ENCODE data around the gene UBE2C. TPM values are rescaled to one million over a fixed set of nuclear protein-coding genes. Genes with fewer than 3 reads are reported as not detected.

The UBE2C gene
- total RNA-seq, 1 experiment from 2014 or later, result 173 TPM

DNA sequence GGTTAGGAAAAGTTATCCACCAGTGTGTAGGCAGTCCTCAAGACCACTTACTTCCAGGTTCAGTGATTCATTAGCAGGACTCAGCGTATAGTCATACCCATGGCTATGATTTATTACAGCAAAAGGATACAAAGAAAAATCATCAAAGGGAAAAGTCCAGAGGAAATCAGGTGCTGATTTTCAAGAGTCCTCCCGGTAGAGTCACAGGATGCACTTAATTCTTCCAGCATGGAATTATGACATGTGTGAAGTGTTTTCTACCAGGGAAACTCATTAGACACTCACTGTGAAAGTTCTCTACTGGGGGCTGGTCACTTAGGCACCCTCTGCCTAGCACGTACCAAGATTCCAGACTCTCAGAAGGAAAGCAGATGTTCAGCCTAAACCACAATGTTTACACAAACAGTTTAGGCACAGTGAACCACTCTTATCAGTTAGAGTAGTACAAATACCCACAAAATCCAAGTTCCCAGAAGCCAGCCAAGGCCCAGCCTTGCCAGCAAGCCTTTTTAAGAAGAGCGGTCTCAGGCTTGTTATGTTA, 31.0 kb upstream of the UBE2C start:
- peaks cover 44% of the 10 kb centered on the region for H3K4me1 ChIP-seq (ENCODE audit: control insufficient read depth, insufficient read depth, low read length)
- peak; percentile 90 for DNase-seq (ENCODE audit: low read depth, low spot score)
- in situ Hi-C loops (cut with HindIII; ENCODE audit: low pct_unique_long_range_greater_than_20kb, low sequenced_read_pairs), result no loop called here
- CTCF ChIA-PET, result no interaction called here
- TF ChIP-seq, protein P1, sequence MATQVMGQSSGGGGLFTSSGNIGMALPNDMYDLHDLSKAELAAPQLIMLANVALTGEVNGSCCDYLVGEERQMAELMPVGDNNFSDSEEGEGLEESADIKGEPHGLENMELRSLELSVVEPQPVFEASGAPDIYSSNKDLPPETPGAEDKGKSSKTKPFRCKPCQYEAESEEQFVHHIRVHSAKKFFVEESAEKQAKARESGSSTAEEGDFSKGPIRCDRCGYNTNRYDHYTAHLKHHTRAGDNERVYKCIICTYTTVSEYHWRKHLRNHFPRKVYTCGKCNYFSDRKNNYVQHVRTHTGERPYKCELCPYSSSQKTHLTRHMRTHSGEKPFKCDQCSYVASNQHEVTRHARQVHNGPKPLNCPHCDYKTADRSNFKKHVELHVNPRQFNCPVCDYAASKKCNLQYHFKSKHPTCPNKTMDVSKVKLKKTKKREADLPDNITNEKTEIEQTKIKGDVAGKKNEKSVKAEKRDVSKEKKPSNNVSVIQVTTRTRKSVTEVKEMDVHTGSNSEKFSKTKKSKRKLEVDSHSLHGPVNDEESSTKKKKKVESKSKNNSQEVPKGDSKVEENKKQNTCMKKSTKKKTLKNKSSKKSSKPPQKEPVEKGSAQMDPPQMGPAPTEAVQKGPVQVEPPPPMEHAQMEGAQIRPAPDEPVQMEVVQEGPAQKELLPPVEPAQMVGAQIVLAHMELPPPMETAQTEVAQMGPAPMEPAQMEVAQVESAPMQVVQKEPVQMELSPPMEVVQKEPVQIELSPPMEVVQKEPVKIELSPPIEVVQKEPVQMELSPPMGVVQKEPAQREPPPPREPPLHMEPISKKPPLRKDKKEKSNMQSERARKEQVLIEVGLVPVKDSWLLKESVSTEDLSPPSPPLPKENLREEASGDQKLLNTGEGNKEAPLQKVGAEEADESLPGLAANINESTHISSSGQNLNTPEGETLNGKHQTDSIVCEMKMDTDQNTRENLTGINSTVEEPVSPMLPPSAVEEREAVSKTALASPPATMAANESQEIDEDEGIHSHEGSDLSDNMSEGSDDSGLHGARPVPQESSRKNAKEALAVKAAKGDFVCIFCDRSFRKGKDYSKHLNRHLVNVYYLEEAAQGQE (IDR thresholded peaks at IDR 0.05; ENCODE audit: insufficient read depth in 1 of 2, low read depth in 2 of 2, low read length in 1 of 2), result peak in 1 of 2 experiments; percentile 50; a peak in 1 of 4 replicates
- TF ChIP-seq SIN3A (IDR thresholded peaks at IDR 0.05; ENCODE audit: borderline replicate concordance, insufficient read depth, low read depth, low read length) (no peak), TCF7L2 (IDR thresholded peaks at IDR 0.05; ENCODE audit: low read depth, low read length) (peak; percentile 46; the same call in 1 of the 2 replicates), POLR2AphosphoS5 (IDR thresholded peaks at IDR 0.05; ENCODE audit: low read depth, low read length) (0 out of 2 replicates have a peak, but pooled peaks have one; percentile 28)
- TF ChIP-seq, protein P2, sequence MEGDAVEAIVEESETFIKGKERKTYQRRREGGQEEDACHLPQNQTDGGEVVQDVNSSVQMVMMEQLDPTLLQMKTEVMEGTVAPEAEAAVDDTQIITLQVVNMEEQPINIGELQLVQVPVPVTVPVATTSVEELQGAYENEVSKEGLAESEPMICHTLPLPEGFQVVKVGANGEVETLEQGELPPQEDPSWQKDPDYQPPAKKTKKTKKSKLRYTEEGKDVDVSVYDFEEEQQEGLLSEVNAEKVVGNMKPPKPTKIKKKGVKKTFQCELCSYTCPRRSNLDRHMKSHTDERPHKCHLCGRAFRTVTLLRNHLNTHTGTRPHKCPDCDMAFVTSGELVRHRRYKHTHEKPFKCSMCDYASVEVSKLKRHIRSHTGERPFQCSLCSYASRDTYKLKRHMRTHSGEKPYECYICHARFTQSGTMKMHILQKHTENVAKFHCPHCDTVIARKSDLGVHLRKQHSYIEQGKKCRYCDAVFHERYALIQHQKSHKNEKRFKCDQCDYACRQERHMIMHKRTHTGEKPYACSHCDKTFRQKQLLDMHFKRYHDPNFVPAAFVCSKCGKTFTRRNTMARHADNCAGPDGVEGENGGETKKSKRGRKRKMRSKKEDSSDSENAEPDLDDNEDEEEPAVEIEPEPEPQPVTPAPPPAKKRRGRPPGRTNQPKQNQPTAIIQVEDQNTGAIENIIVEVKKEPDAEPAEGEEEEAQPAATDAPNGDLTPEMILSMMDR (IDR thresholded peaks at IDR 0.05), result no peak
- no peak overlapping the region; the same call in 1 of the 2 replicates for H3K27ac ChIP-seq (ENCODE audit: low read length)
- POLR2A ChIA-PET, result no interaction called here
- BruUV-seq (replicated peaks), result no TSS peak
- no peaks in the 10 kb centered on the region for H3K27me3 ChIP-seq (ENCODE audit: control insufficient read depth, insufficient read depth, low read length)
- no peaks in the 10 kb centered on the region for H3K9me3 ChIP-seq (ENCODE audit: control insufficient read depth, insufficient read depth, low read depth, low read length)
- H3K36me3 ChIP-seq (ENCODE audit: control insufficient read depth, insufficient read depth, low read length), result no peaks in the 10 kb centered on the region
- peak; percentile 40 for ATAC-seq
- intact Hi-C loops (cut with micrococcal nuclease; ENCODE audit: unreplicated experiment), result no loop called here
- H3K4me3 ChIP-seq (ENCODE audit: low read depth in 2 of 2, low read length in 2 of 2), result no peak overlapping the region

DNA sequence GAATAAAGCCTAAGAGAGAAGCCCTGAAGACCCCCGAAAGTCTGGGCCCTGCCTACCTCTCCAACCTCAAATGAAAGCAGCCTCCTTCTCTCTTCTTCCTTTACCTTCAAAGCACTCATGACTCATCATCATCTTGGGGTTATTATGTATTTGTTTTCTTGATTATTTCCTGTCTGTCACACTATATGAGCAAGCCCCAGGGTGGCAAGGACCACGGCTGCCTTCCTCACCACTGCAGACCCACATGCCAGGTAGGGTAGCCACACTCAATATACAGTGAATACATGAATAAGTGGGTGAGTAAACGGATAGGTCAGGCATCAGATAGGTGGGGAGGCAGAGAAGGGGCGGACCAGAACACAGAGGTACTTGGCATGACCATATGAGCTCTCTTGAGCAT, 29.6 kb upstream of the UBE2C start:
- no peaks in the 10 kb centered on the region for H3K36me3 ChIP-seq (ENCODE audit: control insufficient read depth, insufficient read depth, low read length)
- CTCF ChIA-PET, result no interaction called here
- POLR2A ChIA-PET, result interaction anchor here (0.6 kb wide), 1 partner anchor 9 kb away, joined by 4 read pairs; the partner anchor contains the start of genes DNTTIP1 and WFDC3
- H3K4me1 ChIP-seq (ENCODE audit: control insufficient read depth, insufficient read depth, low read length), result peaks cover 44% of the 10 kb centered on the region
- BruUV-seq (replicated peaks), result no TSS peak
- intact Hi-C loops (cut with micrococcal nuclease; ENCODE audit: unreplicated experiment) (no loop called here), in situ Hi-C loops (cut with HindIII; ENCODE audit: low pct_unique_long_range_greater_than_20kb, low sequenced_read_pairs) (no loop called here)
- ATAC-seq, result no peak
- no peaks in the 10 kb centered on the region for H3K9me3 ChIP-seq (ENCODE audit: control insufficient read depth, insufficient read depth, low read depth, low read length)
- H3K27ac ChIP-seq (ENCODE audit: low read length), result peak overlapping the region; percentile 8
- no peak for DNase-seq (ENCODE audit: low read depth, low spot score)
- TF ChIP-seq SIN3A (IDR thresholded peaks at IDR 0.05; ENCODE audit: borderline replicate concordance, insufficient read depth, low read depth, low read length) (no peak), POLR2AphosphoS5 (IDR thresholded peaks at IDR 0.05; ENCODE audit: low read depth, low read length) (no peak), TCF7L2 (IDR thresholded peaks at IDR 0.05; ENCODE audit: low read depth, low read length) (no peak)
- TF ChIP-seq, protein P1 (IDR thresholded peaks at IDR 0.05; ENCODE audit: insufficient read depth in 1 of 2, low read depth in 2 of 2, low read length in 1 of 2), result no peak
- TF ChIP-seq, protein P2 (IDR thresholded peaks at IDR 0.05), result no peak
- no peaks in the 10 kb centered on the region for H3K27me3 ChIP-seq (ENCODE audit: control insufficient read depth, insufficient read depth, low read length)
- no peak overlapping the region for H3K4me3 ChIP-seq (ENCODE audit: low read depth in 2 of 2, low read length in 2 of 2)
